Activated CD8-positive, alpha-beta memory T cell treated with anti-CD3 and anti-CD28 coated beads, Interleukin-2, amount 50 U/mL, for 24 hours (primary cell): Measurements from ENCODE around the gene TBC1D22B.
"Not testable (repeated sequence)": the region's sequence is repeated elsewhere in the genome, so short reads cannot be mapped to it uniquely, and the experiment has no call there.

ENCODE experiments used
- DNase-seq: peaks from one replicate; pipeline ENCODE4 v3.0.0-alpha.2; 2020; ENCODE audit errors: extremely low read depth

Gene TBC1D22B

GRCh38 chr6:37321101-37321500 lies 63.5 kb downstream of the TBC1D22B start:
- DNase-seq, result no peak

GRCh38 chr6:37321516-37322415 lies 64.2 kb downstream of the TBC1D22B start:
- DNase-seq, result no peak

- DNase-seq, result no peak
These were observed 66.0 kb downstream of the TBC1D22B start for GRCh38 chr6:37323580-37323979.

GRCh38 chr6:37324131-37325033 lies 66.8 kb downstream of the TBC1D22B start:
- DNase-seq, result no peak

- not testable (repeated sequence) for DNase-seq
These were observed 72.8 kb downstream of the TBC1D22B start for GRCh38 chr6:37330345-37330744.

GRCh38 chr6:37331047-37331446 lies 73.5 kb downstream of the TBC1D22B start:
- no peak for DNase-seq

- DNase-seq, result no peak
These were observed 75.3 kb downstream of the TBC1D22B start for GRCh38 chr6:37332894-37333293.

GRCh38 chr6:37334047-37334446 lies 76.5 kb downstream of the TBC1D22B start:
- DNase-seq, result no peak

GRCh38 chr6:37338317-37338716 lies 80.7 kb downstream of the TBC1D22B start:
- DNase-seq, result not testable (repeated sequence)

GRCh38 chr6:37338745-37339255 lies 81.2 kb downstream of the TBC1D22B start:
- DNase-seq, result no peak

- no peak for DNase-seq
These were observed 82.4 kb downstream of the TBC1D22B start for GRCh38 chr6:37339741-37340638.

- no peak for DNase-seq
These were observed 83.0 kb downstream of the TBC1D22B start for GRCh38 chr6:37340639-37340943.

- DNase-seq, result no peak
These were observed 85.7 kb downstream of the TBC1D22B start for GRCh38 chr6:37343248-37343647.

GRCh38 chr6:37344308-37344707 lies 86.7 kb downstream of the TBC1D22B start:
- DNase-seq, result no peak

GRCh38 chr6:37345804-37346203 lies 88.2 kb downstream of the TBC1D22B start:
- not testable (repeated sequence) for DNase-seq

GRCh38 chr6:37347177-37347576 lies 89.6 kb downstream of the TBC1D22B start:
- no peak for DNase-seq

- DNase-seq, result no peak
These were observed 90.1 kb downstream of the TBC1D22B start for GRCh38 chr6:37347670-37348111.

- no peak for DNase-seq
These were observed 93.5 kb downstream of the TBC1D22B start for GRCh38 chr6:37351027-37351426.

GRCh38 chr6:37352384-37352783 lies 94.8 kb downstream of the TBC1D22B start:
- DNase-seq, result no peak

- peak; percentile 70 for DNase-seq
These were observed 96.4 kb downstream of the TBC1D22B start, which contains the start of gene RNF8 for GRCh38 chr6:37353761-37354525. RNF8 (plus strand) TSS chr6:37353983; CDS start chr6:37354165, 182 bp downstream.
